Smooth muscle cell (in vitro differentiated cells): ENCODE measurements around the gene ZNHIT1. TPM values are rescaled to one million over a fixed set of nuclear protein-coding genes. Genes with fewer than 3 reads are reported as not detected.

Experiments used
- DNase-seq: peaks from one replicate; lab custom pipeline; 2025; ENCODE audit not compliant: unreplicated experiment; lab: John Stamatoyannopoulos, UW
- H2AFZ ChIP-seq: fragments of 200-600 bp; sonication (generic); 2 replicates; pipeline ENCODE4 v1.6.0; 2016; ENCODE audit warnings: antibody characterized with exemption, low read depth, mild to moderate bottlenecking
- H3F3A ChIP-seq: fragments of 200-600 bp; sonication (generic); 2 replicates; pipeline ENCODE4 v1.6.0; 2017; ENCODE audit warnings: antibody characterized with exemption, low read depth
- H3K27ac ChIP-seq: fragments of 200-600 bp; sonication (generic); 2 replicates; pipeline ENCODE4 v1.5.1; 2016; ENCODE audit warnings: low read depth, mild to moderate bottlenecking
- H3K27me3 ChIP-seq: fragments of 200-600 bp; sonication (generic); 2 replicates; pipeline ENCODE4 v1.6.1; 2016; ENCODE audit warnings: low read depth, mild to moderate bottlenecking
- H3K36me3 ChIP-seq: fragments of 200-600 bp; sonication (generic); 2 replicates; pipeline ENCODE4 v1.5.1; 2016; ENCODE audit warnings: low read depth
- H3K4me1 ChIP-seq: fragments of 200-600 bp; sonication (generic); 2 replicates; pipeline ENCODE4 v1.5.1; 2016; ENCODE audit warnings: low read depth
- H3K4me2 ChIP-seq: fragments of 200-600 bp; sonication (generic); 2 replicates; pipeline ENCODE4 v1.6.0; 2016; ENCODE audit warnings: mild to moderate bottlenecking
- H3K4me3 ChIP-seq: fragments of 200-600 bp; sonication (generic); 2 replicates; pipeline ENCODE4 v1.5.1; 2016; ENCODE audit warnings: mild to moderate bottlenecking
- H3K79me2 ChIP-seq: fragments of 200-600 bp; sonication (generic); 2 replicates; pipeline ENCODE4 v1.6.0; 2016; ENCODE audit warnings: low read depth, mild to moderate bottlenecking
- H3K9ac ChIP-seq: fragments of 200-600 bp; sonication (generic); 2 replicates; pipeline ENCODE4 v1.6.0; 2016; ENCODE audit warnings: low read depth
- H3K9me3 ChIP-seq: fragments of 200-600 bp; sonication (generic); replicated peaks from 2 replicates; pipeline ENCODE4 v1.5.1; 2016; ENCODE audit warnings: low read depth
- H4K20me1 ChIP-seq: fragments of 200-600 bp; sonication (generic); 2 replicates; pipeline ENCODE4 v1.6.0; 2016; ENCODE audit warnings: low read depth
- CTCF ChIP-seq: fragments of 200-600 bp; sonication (generic); IDR thresholded peaks from 2 replicates; pipeline ENCODE4 v1.5.1; 2017; ENCODE audit warnings: borderline replicate concordance, mild to moderate bottlenecking, antibody characterized with exemption; ENCODE audit not compliant: insufficient read depth, poor library complexity, severe bottlenecking
- whole genome bisulfite sequencing: methylation state at CpG from one replicate; pipeline ENCODE4 v1.1.7; 2016; ENCODE audit warnings: low lambda C conversion rate; 5-methylcytosine and 5-hydroxymethylcytosine counted together
- polyA plus RNA-seq: library from polyadenylated mRNA; unstranded; fragments of >200 nt; fragmentation: Nextera tagmentation; extraction: Ambion mirVana; gene quantifications from 2 replicates; pipeline ENCODE4 v1.2.1, GENCODE V29; 2016
- total RNA-seq: library from RNA; depleted of rRNA; stranded (reverse); fragments of >200 nt; gene quantifications from 2 replicates; pipeline ENCODE4 v1.2.3, GENCODE V29; 2014

ZNHIT1 gene
- total and polyA plus RNA-seq, 2 experiments from 2014 or later, result 100 to 123 TPM

- WGBS, result 83% methylated on average over 19 of the region's 19 CpGs
- Histone ChIP-seq H3K27ac (no peak overlapping the region), H3K9me3 (no peaks in the 10 kb centered on the region), H3K36me3 (no peaks in the 10 kb centered on the region), H3F3A (no peaks in the 10 kb centered on the region), H3K4me1 (no peaks in the 10 kb centered on the region), H3K4me3 (no peak overlapping the region), H2AFZ (no peak overlapping the region), H3K79me2 (no peaks in the 10 kb centered on the region), H3K4me2 (no peak overlapping the region), H3K27me3 (peaks cover 24% of the 10 kb centered on the region), H4K20me1 (no peaks in the 10 kb centered on the region), H3K9ac (no peak overlapping the region)
- no peak for TF ChIP-seq CTCF
- DNase-seq, result no peak
Measured at GRCh38 chr7:101206665-101207042, 11.3 kb upstream of the ZNHIT1 start.

GRCh38 chr7:101207459-101207858, 10.5 kb upstream of the ZNHIT1 start:
- Histone ChIP-seq H3K9me3 (no peaks in the 10 kb centered on the region), H3K79me2 (no peaks in the 10 kb centered on the region), H3K4me1 (no peaks in the 10 kb centered on the region), H2AFZ (no peak overlapping the region), H3K27me3 (peaks cover 16% of the 10 kb centered on the region), H3K4me2 (no peak overlapping the region), H3K9ac (no peak overlapping the region), H3F3A (no peaks in the 10 kb centered on the region), H4K20me1 (no peaks in the 10 kb centered on the region), H3K4me3 (no peak overlapping the region), H3K36me3 (no peaks in the 10 kb centered on the region), H3K27ac (no peak overlapping the region)
- DNase-seq, result no peak
- WGBS, result 95% methylated on average over 14 of the region's 17 CpGs
- no peak for TF ChIP-seq CTCF

GRCh38 chr7:101208794-101209193, 9.2 kb upstream of the ZNHIT1 start:
- TF ChIP-seq CTCF, result no peak
- H3K4me2 ChIP-seq, result no peak overlapping the region
- H3K9me3 ChIP-seq, result no peaks in the 10 kb centered on the region
- H3K36me3 ChIP-seq, result no peaks in the 10 kb centered on the region
- no peaks in the 10 kb centered on the region for H3K4me1 ChIP-seq
- no peaks in the 10 kb centered on the region for H3F3A ChIP-seq
- no peaks in the 10 kb centered on the region for H3K79me2 ChIP-seq
- H3K9ac ChIP-seq, result no peak overlapping the region
- no peak overlapping the region for H2AFZ ChIP-seq
- 98% methylated on average over 14 of the region's 14 CpGs for WGBS
- no peak overlapping the region for H3K4me3 ChIP-seq
- no peak for DNase-seq
- H3K27ac ChIP-seq, result no peak overlapping the region
- H3K27me3 ChIP-seq, result peaks cover 3% of the 10 kb centered on the region
- no peaks in the 10 kb centered on the region for H4K20me1 ChIP-seq

GRCh38 chr7:101210143-101210542, 7.8 kb upstream of the ZNHIT1 start:
- no peaks in the 10 kb centered on the region for H3K4me1 ChIP-seq
- H3K36me3 ChIP-seq, result no peaks in the 10 kb centered on the region
- no peak overlapping the region for H3K27ac ChIP-seq
- no peaks in the 10 kb centered on the region for H3F3A ChIP-seq
- no peaks in the 10 kb centered on the region for H3K27me3 ChIP-seq
- no peak overlapping the region for H3K4me3 ChIP-seq
- no peak overlapping the region for H3K9ac ChIP-seq
- no peaks in the 10 kb centered on the region for H4K20me1 ChIP-seq
- no peaks in the 10 kb centered on the region for H3K9me3 ChIP-seq
- 97% methylated on average over 19 of the region's 19 CpGs for WGBS
- no peak for DNase-seq
- no peak overlapping the region for H3K4me2 ChIP-seq
- no peak overlapping the region for H2AFZ ChIP-seq
- H3K79me2 ChIP-seq, result no peaks in the 10 kb centered on the region
- no peak for TF ChIP-seq CTCF
